HCT116 (cell line): ENCODE results near the gene FBXL3.

Source experiments
- EZH2 ChIP-seq: fragments of 200-600 bp; sonication (generic); IDR thresholded peaks from 2 replicates; pipeline ENCODE4 v1.6.1; 2017; ENCODE audit warnings: antibody characterized with exemption, mixed run types
- FOSL1 ChIP-seq: IDR thresholded peaks from 2 replicates; pipeline ENCODE4 v1.6.1; 2012; ENCODE audit warnings: low read depth
- JUND ChIP-seq: IDR thresholded peaks from 2 replicates; pipeline ENCODE4 v1.6.1; 2012
- POLR2A ChIP-seq: IDR thresholded peaks from 2 replicates; pipeline ENCODE4 v1.7.0; 2011; ENCODE audit warnings: borderline replicate concordance; ENCODE audit not compliant: insufficient read depth, insufficient read length; ENCODE audit errors: extremely low read depth
- POLR2AphosphoS5 ChIP-seq: IDR thresholded peaks from 2 replicates; pipeline ENCODE4 v1.6.1; 2011; ENCODE audit warnings: mild to moderate bottlenecking, low read depth, low read length, moderate library complexity
- SP1 ChIP-seq: IDR thresholded peaks from 2 replicates; pipeline ENCODE4 v1.6.1; 2012; ENCODE audit warnings: low read depth
- ZNF274 ChIP-seq: fragments of 200-500 bp; sonication (Bioruptor generic); IDR thresholded peaks from 2 replicates; pipeline ENCODE4 v1.6.1; 2014; ENCODE audit warnings: mild to moderate bottlenecking, low read depth, low read length, inconsistent platforms
- TF ChIP-seq, protein P1 (sequence below), 3 experiments: fragments of 200-600 bp in 1 of 3; sonication (generic) in 1 of 3; IDR thresholded peaks in 2 of 3; conservative IDR thresholded peaks in 1 of 3; 2 replicates each; pipeline ENCODE4 v1.5.1; 2012 to 2017; ENCODE audit warnings: low read depth in 2 of 3, low read length in 2 of 3, antibody characterized with exemption in 1 of 3, borderline replicate concordance in 1 of 3, control low read depth in 1 of 3, mild to moderate bottlenecking in 1 of 3, mixed read lengths in 1 of 3, mixed run types in 1 of 3, moderate library complexity in 1 of 3; ENCODE audit not compliant: insufficient read depth in 1 of 3
- TF ChIP-seq, protein P2 (sequence below): IDR thresholded peaks from 2 replicates; pipeline ENCODE4 v1.6.1; 2011; ENCODE audit warnings: mild to moderate bottlenecking, low read length, moderate library complexity; ENCODE audit not compliant: insufficient replicate concordance; ENCODE audit errors: extremely low read depth
- TF ChIP-seq, protein P3 (sequence below): IDR thresholded peaks from 2 replicates; pipeline ENCODE4 v1.6.1; 2012

DNA sequence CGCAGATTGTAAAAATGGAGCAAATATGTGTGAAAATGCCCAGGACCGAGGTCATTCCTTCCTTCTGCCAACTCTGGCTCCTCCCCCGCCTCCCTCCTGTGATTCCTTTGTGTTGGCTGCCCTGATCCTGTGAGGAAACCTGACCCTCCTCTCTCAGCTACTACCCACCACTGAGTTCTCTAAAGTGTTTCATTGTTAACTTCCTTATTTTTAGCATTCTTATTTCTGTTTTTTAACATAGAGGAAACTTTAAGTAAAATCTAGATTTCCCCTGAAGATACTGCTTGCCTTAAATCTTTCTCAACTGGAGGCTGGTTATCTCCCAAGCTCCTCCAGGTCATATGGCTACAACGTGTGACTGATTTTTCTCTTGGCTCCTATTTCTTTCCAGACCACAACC, 21.7 kb upstream of the FBXL3 start:
- TF ChIP-seq JUND (no peak), POLR2A (no peak), POLR2AphosphoS5 (no peak), SP1 (no peak), FOSL1 (no peak), EZH2 (no peak), ZNF274 (no peak)
- TF ChIP-seq, protein P1, sequence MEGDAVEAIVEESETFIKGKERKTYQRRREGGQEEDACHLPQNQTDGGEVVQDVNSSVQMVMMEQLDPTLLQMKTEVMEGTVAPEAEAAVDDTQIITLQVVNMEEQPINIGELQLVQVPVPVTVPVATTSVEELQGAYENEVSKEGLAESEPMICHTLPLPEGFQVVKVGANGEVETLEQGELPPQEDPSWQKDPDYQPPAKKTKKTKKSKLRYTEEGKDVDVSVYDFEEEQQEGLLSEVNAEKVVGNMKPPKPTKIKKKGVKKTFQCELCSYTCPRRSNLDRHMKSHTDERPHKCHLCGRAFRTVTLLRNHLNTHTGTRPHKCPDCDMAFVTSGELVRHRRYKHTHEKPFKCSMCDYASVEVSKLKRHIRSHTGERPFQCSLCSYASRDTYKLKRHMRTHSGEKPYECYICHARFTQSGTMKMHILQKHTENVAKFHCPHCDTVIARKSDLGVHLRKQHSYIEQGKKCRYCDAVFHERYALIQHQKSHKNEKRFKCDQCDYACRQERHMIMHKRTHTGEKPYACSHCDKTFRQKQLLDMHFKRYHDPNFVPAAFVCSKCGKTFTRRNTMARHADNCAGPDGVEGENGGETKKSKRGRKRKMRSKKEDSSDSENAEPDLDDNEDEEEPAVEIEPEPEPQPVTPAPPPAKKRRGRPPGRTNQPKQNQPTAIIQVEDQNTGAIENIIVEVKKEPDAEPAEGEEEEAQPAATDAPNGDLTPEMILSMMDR (IDR thresholded peaks at IDR 0.05 in 2 of 3, conservative IDR thresholded peaks at IDR 0.05 in 1 of 3; ENCODE audit: borderline replicate concordance in 1 of 3, insufficient read depth in 1 of 3, low read depth in 2 of 3, low read length in 2 of 3): no peak
- TF ChIP-seq, protein P2, sequence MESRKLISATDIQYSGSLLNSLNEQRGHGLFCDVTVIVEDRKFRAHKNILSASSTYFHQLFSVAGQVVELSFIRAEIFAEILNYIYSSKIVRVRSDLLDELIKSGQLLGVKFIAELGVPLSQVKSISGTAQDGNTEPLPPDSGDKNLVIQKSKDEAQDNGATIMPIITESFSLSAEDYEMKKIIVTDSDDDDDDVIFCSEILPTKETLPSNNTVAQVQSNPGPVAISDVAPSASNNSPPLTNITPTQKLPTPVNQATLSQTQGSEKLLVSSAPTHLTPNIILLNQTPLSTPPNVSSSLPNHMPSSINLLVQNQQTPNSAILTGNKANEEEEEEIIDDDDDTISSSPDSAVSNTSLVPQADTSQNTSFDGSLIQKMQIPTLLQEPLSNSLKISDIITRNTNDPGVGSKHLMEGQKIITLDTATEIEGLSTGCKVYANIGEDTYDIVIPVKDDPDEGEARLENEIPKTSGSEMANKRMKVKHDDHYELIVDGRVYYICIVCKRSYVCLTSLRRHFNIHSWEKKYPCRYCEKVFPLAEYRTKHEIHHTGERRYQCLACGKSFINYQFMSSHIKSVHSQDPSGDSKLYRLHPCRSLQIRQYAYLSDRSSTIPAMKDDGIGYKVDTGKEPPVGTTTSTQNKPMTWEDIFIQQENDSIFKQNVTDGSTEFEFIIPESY: no peak
- TF ChIP-seq, protein P3, sequence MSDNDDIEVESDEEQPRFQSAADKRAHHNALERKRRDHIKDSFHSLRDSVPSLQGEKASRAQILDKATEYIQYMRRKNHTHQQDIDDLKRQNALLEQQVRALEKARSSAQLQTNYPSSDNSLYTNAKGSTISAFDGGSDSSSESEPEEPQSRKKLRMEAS: no peak
